Endothelial cell of umbilical vein (primary cell): ENCODE data around the gene CLIP1. TPM values are rescaled to one million over a fixed set of nuclear protein-coding genes. Genes with fewer than 3 reads are reported as not detected.

Experiments used
- BruUV-seq: library from RNA; stranded (reverse); fragments of 400-500 nt; replicated peaks from 2 replicates; lab custom pipeline; 2021; lab: Mats Ljungman, UMichigan
- CTCF ChIA-PET: fragments of 300-600, 350-600 bp; sonication (Branson Sonifier 250); formaldehyde crosslinking; loops from one replicate; lab custom pipeline; 2021; ENCODE audit warnings: antibody characterized with exemption, inconsistent platforms; lab: Charles Lee
- POLR2A ChIA-PET: fragments of 300-600, 350-600 bp; sonication (Branson Sonifier 250); formaldehyde crosslinking; loops from one replicate; lab custom pipeline; 2021; ENCODE audit warnings: antibody characterized with exemption, inconsistent platforms; lab: Charles Lee
- DNase-seq: peaks from one replicate; pipeline ENCODE4 v3.0.0-alpha.2; 2011; ENCODE audit warnings: low read depth, low spot score
- FAIRE-seq: peaks from 2 replicates; lab custom pipeline; 2011; peaks lifted over from hg19 to GRCh38; lab: Jason Lieb, UNC
- H2AFZ ChIP-seq: 2 replicates; pipeline ENCODE4 v1.6.0; 2012; ENCODE audit warnings: low read depth, low read length, control low read depth, inconsistent platforms
- H3K27ac ChIP-seq: 2 replicates; pipeline ENCODE4 v1.5.1; 2011; ENCODE audit warnings: low read depth, mild to moderate bottlenecking, control low read depth, low read length, moderate library complexity; ENCODE audit not compliant: insufficient read depth
- H3K27me3 ChIP-seq, 2 experiments: 2 replicates each; pipeline versions ENCODE4 v1.6.0 to v1.6.1; 2011; ENCODE audit warnings: low read length in 2 of 2, mixed read lengths in 1 of 2; ENCODE audit not compliant: control insufficient read depth in 2 of 2, insufficient read depth in 2 of 2
- H3K36me3 ChIP-seq, 2 experiments: 2 replicates in 1 of 2; 3 replicates in 1 of 2; pipeline ENCODE4 v1.5.1; 2011; ENCODE audit warnings: low read length in 2 of 2, mild to moderate bottlenecking in 1 of 2, moderate library complexity in 1 of 2; ENCODE audit not compliant: control insufficient read depth in 2 of 2, insufficient read depth in 2 of 2; ENCODE audit errors: extremely low read depth in 1 of 2
- H3K4me1 ChIP-seq: 3 replicates; pipeline ENCODE4 v1.5.1; 2011; ENCODE audit warnings: mild to moderate bottlenecking, low read length; ENCODE audit not compliant: control insufficient read depth, insufficient read depth; ENCODE audit errors: extremely low read depth
- H3K4me2 ChIP-seq: 2 replicates; pipeline ENCODE4 v1.6.1; 2011; ENCODE audit warnings: low read length, control low read depth, mixed read lengths; ENCODE audit not compliant: insufficient read depth
- H3K4me3 ChIP-seq, 3 experiments: fragments of 200-600 bp in 1 of 3; sonication (generic), shearing (Covaris generic) in 1 of 3; replicated peaks in 1 of 3; 2 replicates each; pipeline ENCODE4 v1.5.1; 2011 to 2016; ENCODE audit warnings: control low read depth in 3 of 3, low read length in 3 of 3, mild to moderate bottlenecking in 2 of 3, inconsistent platforms in 1 of 3, low read depth in 1 of 3, moderate library complexity in 1 of 3; ENCODE audit not compliant: insufficient read depth in 1 of 3
- H3K79me2 ChIP-seq: 2 replicates; pipeline ENCODE4 v1.6.0; 2012; ENCODE audit warnings: low read length, inconsistent platforms; ENCODE audit not compliant: control insufficient read depth, insufficient read depth
- H3K9ac ChIP-seq: replicated peaks from 2 replicates; pipeline ENCODE3; 2011; ENCODE audit warnings: low read length, control low read depth; ENCODE audit not compliant: insufficient read depth; ENCODE audit errors: extremely low read depth
- H3K9me1 ChIP-seq: replicated peaks from 3 replicates; pipeline ENCODE4 v1.6.0; 2011; ENCODE audit warnings: mild to moderate bottlenecking, low read length; ENCODE audit not compliant: control insufficient read depth, insufficient read depth; ENCODE audit errors: extremely low read depth
- H3K9me3 ChIP-seq: replicated peaks from 2 replicates; pipeline ENCODE4 v1.5.1; 2012; ENCODE audit warnings: low read length, inconsistent platforms; ENCODE audit not compliant: control insufficient read depth, insufficient read depth
- H4K20me1 ChIP-seq: replicated peaks from 2 replicates; pipeline ENCODE3; 2011; ENCODE audit warnings: mild to moderate bottlenecking, low read length; ENCODE audit not compliant: control insufficient read depth, insufficient read depth; ENCODE audit errors: extremely low read depth
- CTCF ChIP-seq, 2 donors: IDR thresholded peaks; 1 replicate in 1 of 2; 2 replicates in 1 of 2; pipeline ENCODE4 v1.5.1; 2011; ENCODE audit warnings: low read length in 2 of 2, mild to moderate bottlenecking in 2 of 2, moderate library complexity in 2 of 2, control low read depth in 1 of 2, inconsistent platforms in 1 of 2, low read depth in 1 of 2; ENCODE audit not compliant: insufficient read depth in 1 of 2; ENCODE audit errors: extremely low read depth in 1 of 2
- EZH2 ChIP-seq: IDR thresholded peaks from 2 replicates; pipeline ENCODE4 v1.6.1; 2012; ENCODE audit warnings: borderline replicate concordance, low read depth, mild to moderate bottlenecking, moderate library complexity, low read length, inconsistent platforms; ENCODE audit not compliant: severe bottlenecking
- FOS ChIP-seq: IDR thresholded peaks from 2 replicates; pipeline ENCODE4 v1.6.1; 2011; ENCODE audit warnings: mild to moderate bottlenecking, low read length, moderate library complexity, borderline replicate concordance; ENCODE audit not compliant: insufficient read depth
- GATA2 ChIP-seq: IDR thresholded peaks from 2 replicates; pipeline ENCODE4 v1.7.0; 2011; ENCODE audit warnings: low read depth, mild to moderate bottlenecking, moderate library complexity, mixed read lengths, low read length; ENCODE audit not compliant: insufficient read length, insufficient read depth
- JUN ChIP-seq: IDR thresholded peaks from 2 replicates; pipeline ENCODE4 v1.6.1; 2011; ENCODE audit warnings: borderline replicate concordance, low read depth; ENCODE audit not compliant: insufficient read length, insufficient read depth
- MYC ChIP-seq: IDR thresholded peaks from one replicate; pipeline ENCODE4 v1.6.1; 2011; ENCODE audit warnings: mild to moderate bottlenecking, low read depth, low read length
- POLR2A ChIP-seq: IDR thresholded peaks from 2 replicates; pipeline ENCODE4 v1.6.1; 2012; ENCODE audit warnings: low read depth, mild to moderate bottlenecking, control low read depth, low read length
- POLR2AphosphoS5 ChIP-seq: IDR thresholded peaks from 2 replicates; pipeline ENCODE4 v1.6.1; 2012; ENCODE audit warnings: low read depth, mild to moderate bottlenecking, control low read depth, low read length, moderate library complexity; ENCODE audit not compliant: insufficient read depth
- dilution Hi-C: fragments of 300-500 bp; cut with MboI; formaldehyde crosslinking; loops from one replicate; pipeline ENCODE4 v1.15.0; 2019; ENCODE audit warnings: low sequenced_read_pairs; ENCODE audit not compliant: extremely low pct_ligation_motif_present
- intact Hi-C: fragments of 100-400 bp; cut with micrococcal nuclease; formaldehyde crosslinking; loops from one replicate; pipeline ENCODE4 v1.10.0; 2022
- polyA plus RNA-seq, 4 experiments: library from polyadenylated mRNA; depleted of rRNA in 3 of 4; stranded (reverse) in 3 of 4; unstranded in 1 of 4; fragments of >200 nt; gene quantifications; 2 replicates each; pipeline versions ENCODE4 v1.2.1 to v1.2.3, GENCODE V29; 2011 to 2012; ENCODE audit warnings: missing spikeins in 1 of 4
- total RNA-seq: library from RNA; stranded (reverse); gene quantifications from 2 replicates; pipeline ENCODE4 v1.2.3, GENCODE V29; 2021
- TF ChIP-seq, protein P1 (sequence below): IDR thresholded peaks from 2 replicates; pipeline ENCODE4 v1.6.1; 2011; ENCODE audit not compliant: insufficient read depth, insufficient read length

The CLIP1 gene
- total and polyA plus RNA-seq, 2 donors (not counting 3 experiments of a cell fraction or from before 2014, with no cell fraction given) = 56.5 to 84.3 TPM

- intact Hi-C loops (no loop called here), dilution Hi-C loops (no loop called here)
- no peak for FAIRE-seq
- no peak overlapping the region for H2AFZ ChIP-seq
- POLR2A ChIA-PET = no interaction called here
- BruUV-seq = no TSS peak
- H3K4me3 ChIP-seq = no peak overlapping the region
- no peaks in the 10 kb centered on the region for H3K36me3 ChIP-seq
- no peaks in the 10 kb centered on the region for H3K27me3 ChIP-seq
- peaks cover 3% of the 10 kb centered on the region for H3K4me1 ChIP-seq
- no peak overlapping the region for H3K27ac ChIP-seq
- TF ChIP-seq FOS (no peak), CTCF (IDR thresholded peaks at IDR 0.05; ENCODE audit: extremely low read depth in 1 of 2, insufficient read depth in 1 of 2, low read depth in 1 of 2, low read length in 2 of 2) (no peak), EZH2 (no peak), POLR2AphosphoS5 (no peak), JUN (no peak), POLR2A (no peak), MYC (no peak), GATA2 (no peak)
- TF ChIP-seq, protein P1, sequence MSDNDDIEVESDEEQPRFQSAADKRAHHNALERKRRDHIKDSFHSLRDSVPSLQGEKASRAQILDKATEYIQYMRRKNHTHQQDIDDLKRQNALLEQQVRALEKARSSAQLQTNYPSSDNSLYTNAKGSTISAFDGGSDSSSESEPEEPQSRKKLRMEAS = no peak
- DNase-seq = no peak
- no peaks in the 10 kb centered on the region for H4K20me1 ChIP-seq
- no peak overlapping the region for H3K4me2 ChIP-seq
- H3K9ac ChIP-seq = no peak overlapping the region
- CTCF ChIA-PET = no interaction called here
- H3K9me3 ChIP-seq = no peaks in the 10 kb centered on the region
- peaks cover 63% of the 10 kb centered on the region for H3K79me2 ChIP-seq
- H3K9me1 ChIP-seq = no peaks in the 10 kb centered on the region
Measured at GRCh38 chr12:122392411-122392810, 30.1 kb downstream of the CLIP1 start.
